HG03378 (cell line): ENCODE results near the gene FBXO31.

Experiments used
- ATAC-seq: cut with Tn5 transposase; IDR thresholded peaks from one replicate; pipeline ENCODE4 v1.9.1; 2021; ENCODE audit warnings: mild to moderate bottlenecking, moderate library complexity; ENCODE audit not compliant: unreplicated experiment

Gene FBXO31

GRCh38 chr16:87316923-87317749 is 66.4 kb downstream of the FBXO31 start, which contains the start of gene C16orf95:
C16orf95 (minus strand) TSS chr16:87317392; CDS start chr16:87317242, 150 bp downstream.
- ATAC-seq = peak; percentile 79

DNA sequence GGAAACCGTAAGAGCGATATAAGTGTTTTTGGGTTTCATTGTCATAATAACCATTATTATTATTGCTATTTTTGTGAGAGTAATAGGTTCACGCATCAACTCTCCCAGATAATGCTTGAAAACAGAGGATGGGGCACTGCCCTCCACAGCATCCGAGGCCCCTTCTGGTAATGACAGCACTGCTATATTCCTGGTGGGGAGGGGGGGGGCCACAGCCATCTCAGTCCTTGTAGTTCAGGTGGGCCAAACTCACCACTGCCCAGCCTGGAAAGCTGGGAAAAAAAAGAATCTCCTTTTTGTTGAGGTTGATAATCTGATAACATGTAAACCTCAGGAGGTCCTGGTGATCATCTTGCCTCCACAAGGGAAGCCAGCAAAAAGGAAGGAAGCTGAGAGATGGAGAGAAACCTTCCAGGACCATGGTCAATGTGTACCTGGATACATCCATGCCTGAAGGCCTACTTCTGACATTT is 67.1 kb downstream of the FBXO31 start:
- ATAC-seq = no peak

- ATAC-seq = no peak
Measured at GRCh38 chr16:87314990-87315420, 68.6 kb downstream of the FBXO31 start.

- no peak for ATAC-seq
Measured at GRCh38 chr16:87312008-87312407, 71.6 kb downstream of the FBXO31 start.

DNA sequence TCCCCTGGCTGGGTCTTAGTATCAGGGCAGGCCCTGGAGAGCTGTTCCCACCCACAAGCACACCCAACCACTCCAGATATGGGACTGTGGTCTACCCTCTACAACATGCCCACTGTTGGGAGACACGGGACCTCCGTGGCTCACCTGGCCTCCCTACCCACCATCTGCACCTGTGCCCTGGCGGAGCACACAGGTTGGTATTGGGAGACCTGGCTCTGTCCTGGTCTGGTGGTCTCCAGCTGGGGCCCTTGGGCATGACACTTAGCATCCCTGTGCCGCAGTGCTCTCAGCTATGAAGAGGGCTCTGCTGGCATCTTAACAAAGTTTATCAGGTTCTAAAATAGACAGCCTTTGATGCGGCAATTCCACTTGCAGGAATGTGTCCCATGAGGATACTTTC is 72.2 kb downstream of the FBXO31 start:
- ATAC-seq = no peak

DNA sequence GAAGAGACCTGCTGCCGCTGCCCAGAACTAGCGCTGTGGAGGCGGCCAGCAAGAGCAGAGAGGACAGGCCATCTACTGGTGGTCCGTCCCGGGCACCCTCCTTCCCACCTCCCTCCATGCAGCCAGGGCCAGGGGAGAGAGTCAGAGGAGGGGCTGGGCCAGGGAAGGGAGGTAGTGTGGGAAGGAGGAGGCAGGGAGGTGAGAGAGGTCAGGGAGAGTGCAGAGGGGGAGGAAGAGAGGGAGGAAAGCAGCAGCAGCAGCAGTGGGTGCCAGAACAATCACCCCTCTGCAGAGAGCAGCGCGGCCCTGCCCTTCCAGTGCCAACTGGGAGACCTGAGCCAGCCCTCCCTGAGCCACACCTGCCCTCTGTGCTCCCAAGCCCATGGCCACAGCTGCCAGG is 73.0 kb downstream of the FBXO31 start:
- ATAC-seq = no peak

DNA sequence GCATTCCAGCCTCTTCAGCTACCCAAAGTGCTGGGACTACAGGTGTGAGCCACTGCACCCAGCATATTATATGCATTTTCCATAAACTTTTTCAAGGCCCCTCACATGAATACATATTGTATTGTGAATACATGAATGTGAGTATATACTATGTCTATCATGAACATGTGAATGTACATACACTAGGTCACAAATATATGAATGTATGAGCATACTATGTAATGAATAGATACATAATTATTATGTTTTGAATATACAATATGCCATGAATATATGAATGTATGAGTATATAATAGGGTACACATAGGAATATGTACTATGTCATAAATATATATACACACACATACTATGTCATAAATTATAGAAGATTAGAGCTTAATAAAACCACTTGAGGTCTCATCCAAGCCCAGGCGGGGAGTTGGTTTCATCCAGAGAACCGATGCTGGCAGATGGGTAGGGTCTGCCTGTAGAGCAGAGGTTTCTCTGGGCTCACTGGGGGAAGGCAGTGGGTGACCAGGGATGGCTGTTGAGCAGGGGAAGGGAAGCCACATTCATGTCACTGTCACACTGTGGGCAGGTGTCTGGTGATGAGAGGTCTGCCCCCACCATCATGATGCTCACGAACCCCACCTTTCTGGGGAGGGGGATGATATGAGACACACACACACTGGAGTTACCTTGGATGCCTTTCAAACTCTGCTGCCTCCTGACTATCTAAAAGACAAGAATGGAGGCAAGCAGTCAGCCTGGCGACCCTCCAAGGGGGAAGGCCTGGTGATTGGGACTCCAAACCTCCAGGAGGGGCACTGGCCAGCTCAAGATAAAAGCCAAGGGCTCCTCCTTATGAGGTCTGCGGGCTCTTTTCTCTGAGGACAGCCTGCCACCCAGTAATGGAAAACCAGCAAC is 73.7 kb downstream of the FBXO31 start:
- no peak for ATAC-seq

DNA sequence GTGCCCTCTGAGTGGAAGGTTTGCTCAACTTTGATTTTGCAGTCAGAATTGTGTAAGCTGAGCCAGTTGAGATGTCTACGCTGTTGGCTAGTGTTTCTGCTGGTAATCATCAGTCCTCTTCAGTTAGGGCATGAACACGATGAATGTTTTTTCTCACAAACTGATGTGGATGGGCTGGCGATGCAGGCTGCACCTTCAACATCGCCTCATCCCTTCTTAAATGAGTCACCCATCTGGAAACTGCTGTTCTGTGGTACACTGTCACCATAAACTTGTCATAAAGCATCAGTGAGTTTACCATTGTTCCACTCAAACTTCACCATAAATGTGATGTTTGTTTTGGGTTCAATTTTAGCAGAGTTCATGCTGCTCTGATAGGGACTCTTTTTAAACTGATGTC is 74.8 kb downstream of the FBXO31 start:
- no peak for ATAC-seq

- ATAC-seq = no peak
Measured at GRCh38 chr16:87306516-87306915, 77.1 kb downstream of the FBXO31 start.

- no peak for ATAC-seq
Measured at GRCh38 chr16:87305505-87306391, 77.8 kb downstream of the FBXO31 start.

DNA sequence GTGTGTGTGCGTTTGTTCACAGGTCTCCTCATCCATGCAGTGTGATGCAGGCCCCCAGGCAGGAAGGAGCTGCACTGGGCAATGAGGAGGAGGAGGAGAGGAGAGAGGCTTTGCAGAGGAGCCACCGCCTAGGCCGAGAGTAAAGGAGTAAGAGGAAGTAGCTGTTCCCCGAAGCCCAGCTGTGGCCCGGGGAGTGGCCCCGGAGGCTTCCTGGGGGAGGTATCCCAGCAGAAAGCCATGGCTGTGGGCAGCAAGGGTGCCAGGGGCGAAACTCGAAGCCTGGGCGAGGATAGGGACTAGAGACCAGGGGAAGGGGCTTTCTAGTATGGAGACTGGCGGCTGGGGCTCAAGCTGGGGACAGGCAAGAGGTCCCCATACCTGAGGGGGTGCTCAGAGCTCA is 78.6 kb downstream of the FBXO31 start:
- ATAC-seq = no peak

DNA sequence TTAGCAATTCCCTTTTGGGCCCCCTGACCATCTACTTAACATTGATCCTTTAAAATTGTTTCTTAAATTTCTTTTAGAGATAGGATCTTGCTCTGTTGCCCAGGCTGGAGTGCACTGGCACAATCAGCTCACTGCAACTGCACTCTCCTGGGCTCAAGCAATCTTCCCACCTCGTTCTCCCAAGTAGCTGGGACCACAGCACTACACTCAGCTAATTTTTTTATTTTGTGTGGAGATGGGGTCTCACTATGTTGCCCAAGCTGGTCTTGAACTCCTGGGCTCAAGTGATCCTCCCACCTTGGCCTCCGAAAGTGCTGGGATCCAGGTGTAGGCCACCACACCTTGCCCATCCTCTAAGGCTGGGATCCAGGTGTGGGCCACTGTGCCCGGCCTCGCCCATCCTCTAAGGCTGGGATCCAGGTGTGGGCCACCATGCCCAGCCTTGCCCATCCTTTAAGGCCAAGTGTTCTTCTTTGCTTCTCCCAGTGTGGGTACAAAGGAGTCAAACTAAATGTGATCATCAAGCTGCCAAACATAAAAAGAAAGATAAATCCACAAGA is 79.5 kb downstream of the FBXO31 start:
- ATAC-seq = no peak

DNA sequence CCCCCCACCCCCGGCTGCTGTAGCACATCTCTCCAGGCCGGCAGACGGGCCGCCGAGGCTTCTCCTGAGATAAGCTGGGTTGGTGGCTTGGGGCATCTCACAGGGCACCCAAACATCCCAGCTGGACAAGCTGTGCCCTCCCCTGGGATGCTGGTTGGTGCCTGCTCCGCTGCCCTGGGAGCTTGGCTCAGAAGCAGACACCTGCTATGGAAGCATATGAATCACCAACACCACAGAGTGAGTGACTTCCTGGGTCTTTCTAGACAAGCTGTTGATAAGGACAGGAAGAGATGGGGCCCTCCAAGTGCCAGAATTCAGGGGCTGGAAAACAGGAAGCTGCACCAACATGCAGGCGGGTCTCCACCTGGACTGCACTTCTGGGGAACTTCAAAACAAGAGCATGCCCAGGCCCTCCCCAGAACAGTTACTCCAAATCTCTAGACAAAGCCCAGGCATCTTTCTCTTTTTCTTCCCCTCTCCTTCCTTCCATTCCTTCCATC is 80.1 kb downstream of the FBXO31 start:
- ATAC-seq = no peak

DNA sequence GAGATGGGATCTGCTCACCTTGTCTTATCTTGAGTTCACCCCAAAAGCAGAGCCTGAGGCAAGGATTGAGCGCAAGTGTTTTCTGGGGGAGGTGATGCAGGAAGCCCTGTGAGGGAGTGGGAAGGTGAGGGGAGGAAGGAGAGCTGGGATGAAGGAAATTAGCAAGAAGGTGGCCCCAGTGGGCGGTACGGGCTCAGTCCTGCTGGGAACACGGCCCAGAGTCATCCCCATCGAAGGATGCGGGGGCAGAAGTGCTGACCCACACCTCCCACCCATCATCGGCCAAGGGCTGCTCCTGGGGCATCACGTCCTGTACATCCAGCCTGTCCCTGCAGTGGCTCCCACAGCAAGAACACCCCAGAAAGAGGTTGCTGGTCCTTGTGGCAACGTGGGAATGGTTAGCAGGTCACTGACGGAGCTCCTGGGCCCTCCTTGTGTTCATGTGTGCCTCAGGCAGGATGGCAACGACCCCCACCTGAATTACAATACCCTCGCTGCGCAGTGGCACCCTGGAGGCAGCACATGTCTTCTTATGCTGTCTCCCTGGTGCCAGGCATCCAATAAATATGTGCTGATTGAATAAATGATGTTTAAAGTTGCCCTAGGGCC is 84.6 kb downstream of the FBXO31 start:
- ATAC-seq = no peak

GRCh38 chr16:87297918-87298631 is 85.5 kb downstream of the FBXO31 start:
- no peak for ATAC-seq

- no peak for ATAC-seq
Measured at GRCh38 chr16:87297407-87297806, 86.2 kb downstream of the FBXO31 start.

GRCh38 chr16:87295661-87296531 is 87.7 kb downstream of the FBXO31 start:
- ATAC-seq = no peak

DNA sequence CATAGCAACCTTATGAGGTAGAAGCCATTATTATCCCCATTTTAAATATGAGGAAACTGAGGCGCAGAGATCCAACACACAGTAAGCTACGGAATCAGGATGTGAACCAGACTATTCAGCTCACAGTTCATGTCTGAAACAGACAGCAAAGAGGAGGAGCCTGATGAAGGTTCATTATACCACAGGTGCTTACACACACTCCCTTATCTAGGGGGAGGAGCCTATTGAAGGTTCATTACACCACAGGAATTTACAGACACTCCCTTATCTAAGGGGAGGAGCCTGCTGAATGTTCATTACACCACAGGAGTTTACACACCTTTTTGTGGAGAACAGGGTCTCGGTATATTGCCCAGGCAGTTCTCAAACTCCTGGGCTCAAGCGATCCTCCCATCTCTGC is 88.3 kb downstream of the FBXO31 start:
- no peak for ATAC-seq
